Measurements from ENCODE around the gene BRI3BP.

DNA sequence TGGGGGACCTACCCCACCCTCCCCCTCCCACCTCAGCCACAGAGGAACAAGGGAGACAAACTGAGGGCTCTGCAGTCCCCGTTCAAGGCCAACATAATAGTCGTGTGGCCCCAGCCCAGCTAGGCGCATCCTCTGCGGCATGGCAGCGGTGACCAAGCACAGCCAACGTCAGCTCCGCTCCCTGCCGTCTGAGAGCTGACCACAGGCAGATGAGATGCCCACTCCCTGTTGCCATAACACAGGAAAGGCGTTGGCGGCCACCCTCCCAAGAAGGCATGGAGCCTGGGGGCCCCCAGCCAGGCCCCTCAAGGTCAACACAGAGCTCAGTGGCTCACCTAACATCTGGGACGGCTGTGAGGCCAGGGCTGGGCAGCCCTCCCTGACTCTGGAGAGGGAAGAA, 46.4 kb upstream of the BRI3BP start:
- TF ChIP-seq, protein P1, sequence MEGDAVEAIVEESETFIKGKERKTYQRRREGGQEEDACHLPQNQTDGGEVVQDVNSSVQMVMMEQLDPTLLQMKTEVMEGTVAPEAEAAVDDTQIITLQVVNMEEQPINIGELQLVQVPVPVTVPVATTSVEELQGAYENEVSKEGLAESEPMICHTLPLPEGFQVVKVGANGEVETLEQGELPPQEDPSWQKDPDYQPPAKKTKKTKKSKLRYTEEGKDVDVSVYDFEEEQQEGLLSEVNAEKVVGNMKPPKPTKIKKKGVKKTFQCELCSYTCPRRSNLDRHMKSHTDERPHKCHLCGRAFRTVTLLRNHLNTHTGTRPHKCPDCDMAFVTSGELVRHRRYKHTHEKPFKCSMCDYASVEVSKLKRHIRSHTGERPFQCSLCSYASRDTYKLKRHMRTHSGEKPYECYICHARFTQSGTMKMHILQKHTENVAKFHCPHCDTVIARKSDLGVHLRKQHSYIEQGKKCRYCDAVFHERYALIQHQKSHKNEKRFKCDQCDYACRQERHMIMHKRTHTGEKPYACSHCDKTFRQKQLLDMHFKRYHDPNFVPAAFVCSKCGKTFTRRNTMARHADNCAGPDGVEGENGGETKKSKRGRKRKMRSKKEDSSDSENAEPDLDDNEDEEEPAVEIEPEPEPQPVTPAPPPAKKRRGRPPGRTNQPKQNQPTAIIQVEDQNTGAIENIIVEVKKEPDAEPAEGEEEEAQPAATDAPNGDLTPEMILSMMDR (IDR thresholded peaks at IDR 0.05; ENCODE audit: poor library complexity) = no peak
- TF ChIP-seq EZH2phosphoT487 (IDR thresholded peaks at IDR 0.05; ENCODE audit: low read depth, severe bottlenecking, unreplicated experiment) = no peak
